Measurements from ENCODE around the gene COMMD9. TPM values are rescaled to one million over a fixed set of nuclear protein-coding genes. Genes with fewer than 3 reads are reported as not detected.

COMMD9 gene
- total RNA-seq, 6 donors from 2014 or later, result 23.1 to 84.3 (median 49.9) TPM

DNA sequence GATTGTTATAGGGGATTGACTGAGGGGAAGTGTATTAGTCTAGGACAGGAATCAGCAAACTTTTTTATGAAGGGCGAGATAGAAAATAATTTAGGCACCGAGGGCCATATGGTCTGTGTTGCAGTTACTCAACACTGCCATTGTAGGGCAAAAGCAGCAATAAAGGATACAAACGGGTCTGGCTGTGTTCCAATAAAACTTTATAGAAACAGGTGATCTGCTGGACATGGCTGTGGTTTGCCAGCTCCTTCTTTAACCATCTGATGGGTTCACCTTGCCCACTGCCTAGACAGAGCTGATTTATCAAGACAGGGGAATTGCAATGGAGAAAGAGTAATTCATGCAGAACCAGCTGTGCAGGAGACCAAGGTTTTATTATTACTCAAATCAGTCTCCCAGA is 26.8 kb upstream of the COMMD9 start:
- no peaks in the 10 kb centered on the region for H3K36me3 ChIP-seq
- no peak for ATAC-seq (ENCODE audit: low FRiP score in 2 of 2)
- DNase-seq, result no peak
- H3K4me3 ChIP-seq, result no peak overlapping the region
- no peaks in the 10 kb centered on the region for H3K9me3 ChIP-seq
- no peaks in the 10 kb centered on the region for H3K4me1 ChIP-seq
- WGBS, 2 donors, result 61 to 78% methylated on average over 3 of the region's 3 CpGs
- H3K27me3 ChIP-seq, result no peaks in the 10 kb centered on the region
- H3K27ac ChIP-seq, result no peak overlapping the region
- TF ChIP-seq EP300 (IDR thresholded peaks at IDR 0.05), result no peak
- TF ChIP-seq POLR2AphosphoS5 (IDR thresholded peaks at IDR 0.05), result no peak
- no peak for TF ChIP-seq POLR2A (IDR thresholded peaks at IDR 0.05)
- TF ChIP-seq, protein P1, sequence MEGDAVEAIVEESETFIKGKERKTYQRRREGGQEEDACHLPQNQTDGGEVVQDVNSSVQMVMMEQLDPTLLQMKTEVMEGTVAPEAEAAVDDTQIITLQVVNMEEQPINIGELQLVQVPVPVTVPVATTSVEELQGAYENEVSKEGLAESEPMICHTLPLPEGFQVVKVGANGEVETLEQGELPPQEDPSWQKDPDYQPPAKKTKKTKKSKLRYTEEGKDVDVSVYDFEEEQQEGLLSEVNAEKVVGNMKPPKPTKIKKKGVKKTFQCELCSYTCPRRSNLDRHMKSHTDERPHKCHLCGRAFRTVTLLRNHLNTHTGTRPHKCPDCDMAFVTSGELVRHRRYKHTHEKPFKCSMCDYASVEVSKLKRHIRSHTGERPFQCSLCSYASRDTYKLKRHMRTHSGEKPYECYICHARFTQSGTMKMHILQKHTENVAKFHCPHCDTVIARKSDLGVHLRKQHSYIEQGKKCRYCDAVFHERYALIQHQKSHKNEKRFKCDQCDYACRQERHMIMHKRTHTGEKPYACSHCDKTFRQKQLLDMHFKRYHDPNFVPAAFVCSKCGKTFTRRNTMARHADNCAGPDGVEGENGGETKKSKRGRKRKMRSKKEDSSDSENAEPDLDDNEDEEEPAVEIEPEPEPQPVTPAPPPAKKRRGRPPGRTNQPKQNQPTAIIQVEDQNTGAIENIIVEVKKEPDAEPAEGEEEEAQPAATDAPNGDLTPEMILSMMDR (IDR thresholded peaks at IDR 0.05), result no peak

DNA sequence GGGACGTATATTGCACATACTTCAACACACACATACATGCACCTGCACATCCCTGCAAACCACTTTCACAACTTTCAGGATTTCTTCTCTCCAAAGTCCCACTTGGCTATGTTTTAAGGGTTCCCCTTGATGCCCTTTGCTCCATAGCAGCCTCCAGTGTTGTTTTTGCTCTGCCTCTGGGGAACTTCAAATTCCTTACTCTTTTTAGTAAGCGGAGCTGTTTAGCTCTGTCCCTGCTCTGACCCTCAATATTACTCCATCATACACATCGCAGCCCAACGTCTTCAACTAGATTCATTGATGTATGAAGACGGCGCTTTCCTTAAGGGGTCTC is 25.2 kb upstream of the COMMD9 start:
- Histone ChIP-seq H3K27me3 (no peaks in the 10 kb centered on the region), H3K4me1 (peaks cover 0 to 7% (median 1%) of the 10 kb centered on the region in 4 donors), H3K9me3 (no peaks in the 10 kb centered on the region), H3K27ac (no peak overlapping the region), H3K4me3 (no peak overlapping the region), H3K36me3 (no peaks in the 10 kb centered on the region)
- 72 to 76% methylated on average over 6 of the region's 6 CpGs for WGBS, 2 donors
- DNase-seq (no peak), ATAC-seq (ENCODE audit: low FRiP score in 2 of 2) (no peak)
- TF ChIP-seq POLR2A (IDR thresholded peaks at IDR 0.05), result no peak
- TF ChIP-seq POLR2AphosphoS5 (IDR thresholded peaks at IDR 0.05), result no peak
- TF ChIP-seq, protein P1 (IDR thresholded peaks at IDR 0.05), result no peak
- no peak for TF ChIP-seq EP300 (IDR thresholded peaks at IDR 0.05)

DNA sequence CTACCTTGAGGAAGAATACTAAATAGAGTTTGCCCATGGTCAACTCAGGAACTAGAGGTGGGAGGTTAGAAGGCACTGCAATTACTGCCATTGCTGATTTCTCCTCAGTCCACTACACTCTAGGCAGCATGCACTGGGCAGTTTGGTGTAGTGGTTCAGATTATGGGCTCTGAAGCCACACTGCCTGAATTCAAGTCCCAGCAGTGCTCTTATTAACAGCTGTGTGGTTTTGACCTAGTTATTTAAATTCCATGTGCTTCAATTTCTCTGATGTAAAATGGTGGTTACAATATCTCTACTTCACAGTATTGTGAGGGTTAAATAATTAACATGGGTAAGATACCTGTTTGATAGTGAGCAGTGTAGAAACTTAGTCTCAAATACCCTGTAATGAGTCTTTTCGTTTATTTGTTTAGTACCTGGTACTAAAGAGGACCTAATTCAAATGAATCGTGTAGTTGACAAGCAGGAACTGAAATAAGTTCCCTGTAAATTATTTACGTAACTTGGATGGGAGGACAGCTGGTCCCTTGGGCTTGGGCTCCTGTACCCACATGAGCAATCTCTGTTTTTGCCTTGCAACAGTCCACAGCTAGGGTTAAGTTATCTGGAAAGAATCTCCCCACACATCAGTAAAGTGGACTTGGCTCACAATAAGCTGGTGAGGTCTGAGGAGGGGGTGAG is 24.7 kb upstream of the COMMD9 start:
- 42 to 56% methylated on average over 3 of the region's 3 CpGs for WGBS, 2 donors
- Histone ChIP-seq H3K27ac (no peak overlapping the region), H3K36me3 (no peaks in the 10 kb centered on the region), H3K9me3 (no peaks in the 10 kb centered on the region), H3K4me3 (no peak overlapping the region), H3K4me1 (peaks cover 0 to 7% (median 1%) of the 10 kb centered on the region in 4 donors), H3K27me3 (no peaks in the 10 kb centered on the region)
- TF ChIP-seq POLR2AphosphoS5 (IDR thresholded peaks at IDR 0.05) (no peak), POLR2A (IDR thresholded peaks at IDR 0.05) (no peak), EP300 (IDR thresholded peaks at IDR 0.05) (no peak)
- TF ChIP-seq, protein P1 (IDR thresholded peaks at IDR 0.05), result no peak
- ATAC-seq (ENCODE audit: low FRiP score in 2 of 2), result no peak
- no peak for DNase-seq

DNA sequence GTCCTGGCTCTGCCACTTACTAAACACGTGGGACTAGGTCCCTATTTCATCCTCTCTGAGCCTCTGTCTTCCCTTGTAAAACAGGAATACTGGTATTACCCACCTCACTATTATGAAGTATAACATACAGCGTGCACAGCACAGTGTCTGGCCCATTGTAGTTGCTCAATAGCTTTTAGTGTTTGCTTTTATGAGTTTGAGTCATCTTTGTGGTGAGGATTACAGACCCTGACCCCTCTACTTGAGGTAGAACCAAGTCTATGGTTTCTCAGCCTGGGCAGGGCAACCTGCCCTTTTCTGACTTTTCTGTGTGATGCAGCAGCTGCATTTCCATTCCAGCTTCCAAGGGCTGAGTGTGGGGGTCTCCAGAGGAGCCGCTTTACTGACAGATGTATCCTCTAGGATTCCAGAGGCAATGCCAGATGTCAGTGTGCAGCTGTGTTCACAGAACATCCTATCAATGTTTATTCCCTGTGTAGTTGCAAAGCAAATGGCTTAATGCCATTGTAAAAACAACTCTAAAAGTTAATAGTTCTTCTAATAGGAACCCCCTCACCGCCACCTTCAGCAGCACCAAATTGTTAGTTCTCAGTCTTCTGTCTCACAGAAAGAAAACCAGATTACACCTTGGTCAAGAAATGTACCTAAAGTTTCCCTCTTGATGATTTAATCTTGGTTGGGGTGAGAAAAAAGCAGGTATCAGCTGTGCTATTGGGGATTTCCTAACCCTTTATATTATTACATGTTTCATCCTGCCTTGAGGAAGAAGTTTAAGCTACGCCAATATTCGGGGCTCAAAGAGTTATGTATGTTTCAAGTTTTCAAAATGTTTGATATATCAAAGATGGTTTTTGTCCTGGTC is 23.6 kb upstream of the COMMD9 start:
- H3K9me3 ChIP-seq, result no peaks in the 10 kb centered on the region
- no peak for ATAC-seq (ENCODE audit: low FRiP score in 2 of 2)
- TF ChIP-seq POLR2AphosphoS5 (IDR thresholded peaks at IDR 0.05), result no peak
- TF ChIP-seq, protein P1 (IDR thresholded peaks at IDR 0.05), result no peak
- no peak for TF ChIP-seq EP300 (IDR thresholded peaks at IDR 0.05)
- no peak for TF ChIP-seq POLR2A (IDR thresholded peaks at IDR 0.05)
- DNase-seq, result no peak
- 71 to 77% methylated on average over 6 of the region's 6 CpGs for WGBS, 2 donors
- H3K4me1 ChIP-seq, result peaks cover 0 to 7% (median 1%) of the 10 kb centered on the region in 4 donors
- no peak overlapping the region for H3K27ac ChIP-seq
- no peaks in the 10 kb centered on the region for H3K36me3 ChIP-seq
- no peak overlapping the region for H3K4me3 ChIP-seq
- H3K27me3 ChIP-seq, result no peaks in the 10 kb centered on the region

Data from upper lobe of left lung (tissue), 6 donors.